Neural cell (in vitro differentiated cells): Measurements from ENCODE around the gene SLC38A5. TPM values are rescaled to one million over a fixed set of nuclear protein-coding genes. Genes with fewer than 3 reads are reported as not detected.

ENCODE experiments used
- H2AFZ ChIP-seq: fragments of 200-600, 300-800 bp; sonication (generic), shearing (Covaris generic); 2 replicates; pipeline ENCODE4 v1.6.0; 2014; ENCODE audit warnings: low read depth, mild to moderate bottlenecking, antibody characterized with exemption, low read length, moderate library complexity
- H3F3A ChIP-seq: fragments of 200-600 bp; shearing (Covaris generic); 2 replicates; pipeline ENCODE4 v1.6.1; 2016; ENCODE audit warnings: mild to moderate bottlenecking, moderate library complexity, mixed read lengths, antibody characterized with exemption, low read length; ENCODE audit not compliant: insufficient read depth, poor library complexity, severe bottlenecking
- H3K27ac ChIP-seq: fragments of 200-600, 300-800 bp; sonication (generic), shearing (Covaris generic); 2 replicates; pipeline ENCODE4 v1.5.1; 2014; ENCODE audit warnings: mild to moderate bottlenecking, low read length, moderate library complexity
- H3K27me3 ChIP-seq: fragments of 300-800, 200-600 bp; sonication (generic), shearing (Covaris generic); 2 replicates; pipeline ENCODE4 v1.6.0; 2014; ENCODE audit warnings: mild to moderate bottlenecking, low read depth, low read length, moderate library complexity; ENCODE audit not compliant: insufficient read depth
- H3K36me3 ChIP-seq: fragments of 300-800, 200-600 bp; sonication (generic), shearing (Covaris generic); 2 replicates; pipeline ENCODE4 v1.5.1; 2014; ENCODE audit warnings: mild to moderate bottlenecking, antibody characterized with exemption, low read length, moderate library complexity; ENCODE audit not compliant: insufficient read depth
- H3K4me2 ChIP-seq: fragments of 300-800, 200-600 bp; sonication (generic), shearing (Covaris generic); 2 replicates; pipeline ENCODE4 v1.6.0; 2014; ENCODE audit warnings: mild to moderate bottlenecking, low read length
- H3K4me3 ChIP-seq: fragments of 300-800, 200-600 bp; sonication (generic), shearing (Covaris generic); 2 replicates; pipeline ENCODE4 v1.5.1; 2014; ENCODE audit warnings: mild to moderate bottlenecking, low read length, moderate library complexity
- H3K79me2 ChIP-seq: fragments of 200-600 bp; shearing (Covaris generic); replicated peaks from 2 replicates; pipeline ENCODE4 v1.6.0; 2014; ENCODE audit warnings: mild to moderate bottlenecking, low read length, moderate library complexity; ENCODE audit not compliant: insufficient read depth
- H3K9ac ChIP-seq: fragments of 300-800, 200-600 bp; sonication (generic), shearing (Covaris generic); 2 replicates; pipeline ENCODE4 v1.6.1; 2016; ENCODE audit warnings: mild to moderate bottlenecking, low read length, mixed read lengths
- H3K9me2 ChIP-seq: fragments of 200-600 bp; shearing (Covaris generic); 2 replicates; pipeline ENCODE4 v1.6.1; 2016; ENCODE audit warnings: mild to moderate bottlenecking, low read length, mixed read lengths; ENCODE audit not compliant: insufficient read depth
- H3K9me3 ChIP-seq: fragments of 200-600, 300-800 bp; sonication (generic), shearing (Covaris generic); 2 replicates; pipeline ENCODE4 v1.6.1; 2016; ENCODE audit warnings: mild to moderate bottlenecking, mixed run types, low read length, moderate library complexity, mixed read lengths
- H4K20me1 ChIP-seq: fragments of 200-600 bp; shearing (Covaris generic); 2 replicates; pipeline ENCODE4 v1.6.1; 2016; ENCODE audit warnings: mild to moderate bottlenecking, mixed run types; ENCODE audit not compliant: insufficient read depth
- EP300 ChIP-seq: fragments of 450-650 bp; conservative IDR thresholded peaks from 2 replicates; pipeline ENCODE4 v1.6.1; 2014; ENCODE audit warnings: antibody characterized with exemption, mild to moderate bottlenecking, moderate library complexity; ENCODE audit not compliant: poor library complexity, severe bottlenecking
- EZH2 ChIP-seq: fragments of 200-600, 300-800 bp; shearing (Covaris generic), sonication (generic); IDR thresholded peaks from 2 replicates; pipeline ENCODE4 v1.6.1; 2014; ENCODE audit warnings: antibody characterized with exemption, low read length, borderline replicate concordance, mild to moderate bottlenecking; ENCODE audit not compliant: insufficient read depth, poor library complexity, severe bottlenecking
- MXI1 ChIP-seq: fragments of 450-650 bp; conservative IDR thresholded peaks from 2 replicates; pipeline ENCODE4 v1.6.1; 2014; ENCODE audit warnings: antibody characterized with exemption, mild to moderate bottlenecking; ENCODE audit not compliant: poor library complexity, severe bottlenecking
- POLR2AphosphoS5 ChIP-seq: IDR thresholded peaks from 2 replicates; pipeline ENCODE4 v1.6.1; 2012
- RAD21 ChIP-seq: fragments of 450-650 bp; conservative IDR thresholded peaks from 2 replicates; pipeline ENCODE4 v1.6.1; 2014; ENCODE audit warnings: antibody characterized with exemption, mild to moderate bottlenecking, moderate library complexity
- SMC3 ChIP-seq: fragments of 450-650 bp; conservative IDR thresholded peaks from 2 replicates; pipeline ENCODE4 v1.6.1; 2014; ENCODE audit warnings: antibody characterized with exemption, mild to moderate bottlenecking, moderate library complexity; ENCODE audit not compliant: poor library complexity
- TAF1 ChIP-seq: IDR thresholded peaks from 2 replicates; pipeline ENCODE4 v1.6.1; 2012; ENCODE audit warnings: low read depth
- polyA plus RNA-seq: library from polyadenylated mRNA; depleted of rRNA; stranded (reverse); fragments of >200 nt; gene quantifications from 2 replicates; pipeline ENCODE4 v1.2.3, GENCODE V29; 2014
- TF ChIP-seq, protein P1 (sequence below): IDR thresholded peaks from 2 replicates; pipeline ENCODE4 v1.6.1; 2012; ENCODE audit warnings: borderline replicate concordance
- TF ChIP-seq, protein P2 (sequence below): fragments of 450-650 bp; IDR thresholded peaks from 2 replicates; pipeline ENCODE4 v1.5.1; 2014; ENCODE audit warnings: antibody characterized with exemption, mild to moderate bottlenecking, moderate library complexity; ENCODE audit not compliant: poor library complexity, severe bottlenecking

Gene SLC38A5
- polyA plus RNA-seq, 1 donor from 2014 or later: 0.48 TPM

DNA sequence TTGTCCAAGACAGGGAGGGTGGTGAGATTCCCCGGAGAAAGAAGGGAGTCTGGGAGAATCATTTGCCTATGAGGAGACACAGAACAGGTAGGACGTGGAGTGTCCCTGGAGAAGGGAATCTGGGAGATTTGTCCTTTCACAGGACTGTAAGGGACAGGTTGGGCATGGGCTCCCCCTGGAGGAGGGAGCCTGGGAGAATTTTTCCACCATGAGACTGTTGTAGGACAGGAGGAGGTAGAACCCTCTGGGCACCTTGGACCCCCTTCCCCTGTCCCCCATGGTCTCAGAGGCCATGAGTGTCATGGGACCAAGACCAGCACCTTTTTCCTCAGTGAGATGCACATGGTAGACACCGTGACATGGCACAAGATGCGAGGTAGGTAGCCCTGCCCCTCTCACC, 41.5 kb upstream of the SLC38A5 start:
- H3K9me3 ChIP-seq: no peaks in the 10 kb centered on the region
- no peaks in the 10 kb centered on the region for H3K79me2 ChIP-seq
- no peak overlapping the region for H3K27ac ChIP-seq
- H2AFZ ChIP-seq: no peak overlapping the region
- H3K9me2 ChIP-seq: no peaks in the 10 kb centered on the region
- H4K20me1 ChIP-seq: no peaks in the 10 kb centered on the region
- H3K9ac ChIP-seq: no peak overlapping the region
- no peak for TF ChIP-seq EZH2
- TF ChIP-seq SMC3: no peak
- TF ChIP-seq, protein P1, sequence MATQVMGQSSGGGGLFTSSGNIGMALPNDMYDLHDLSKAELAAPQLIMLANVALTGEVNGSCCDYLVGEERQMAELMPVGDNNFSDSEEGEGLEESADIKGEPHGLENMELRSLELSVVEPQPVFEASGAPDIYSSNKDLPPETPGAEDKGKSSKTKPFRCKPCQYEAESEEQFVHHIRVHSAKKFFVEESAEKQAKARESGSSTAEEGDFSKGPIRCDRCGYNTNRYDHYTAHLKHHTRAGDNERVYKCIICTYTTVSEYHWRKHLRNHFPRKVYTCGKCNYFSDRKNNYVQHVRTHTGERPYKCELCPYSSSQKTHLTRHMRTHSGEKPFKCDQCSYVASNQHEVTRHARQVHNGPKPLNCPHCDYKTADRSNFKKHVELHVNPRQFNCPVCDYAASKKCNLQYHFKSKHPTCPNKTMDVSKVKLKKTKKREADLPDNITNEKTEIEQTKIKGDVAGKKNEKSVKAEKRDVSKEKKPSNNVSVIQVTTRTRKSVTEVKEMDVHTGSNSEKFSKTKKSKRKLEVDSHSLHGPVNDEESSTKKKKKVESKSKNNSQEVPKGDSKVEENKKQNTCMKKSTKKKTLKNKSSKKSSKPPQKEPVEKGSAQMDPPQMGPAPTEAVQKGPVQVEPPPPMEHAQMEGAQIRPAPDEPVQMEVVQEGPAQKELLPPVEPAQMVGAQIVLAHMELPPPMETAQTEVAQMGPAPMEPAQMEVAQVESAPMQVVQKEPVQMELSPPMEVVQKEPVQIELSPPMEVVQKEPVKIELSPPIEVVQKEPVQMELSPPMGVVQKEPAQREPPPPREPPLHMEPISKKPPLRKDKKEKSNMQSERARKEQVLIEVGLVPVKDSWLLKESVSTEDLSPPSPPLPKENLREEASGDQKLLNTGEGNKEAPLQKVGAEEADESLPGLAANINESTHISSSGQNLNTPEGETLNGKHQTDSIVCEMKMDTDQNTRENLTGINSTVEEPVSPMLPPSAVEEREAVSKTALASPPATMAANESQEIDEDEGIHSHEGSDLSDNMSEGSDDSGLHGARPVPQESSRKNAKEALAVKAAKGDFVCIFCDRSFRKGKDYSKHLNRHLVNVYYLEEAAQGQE: no peak
- no peak for TF ChIP-seq POLR2AphosphoS5
- TF ChIP-seq, protein P2, sequence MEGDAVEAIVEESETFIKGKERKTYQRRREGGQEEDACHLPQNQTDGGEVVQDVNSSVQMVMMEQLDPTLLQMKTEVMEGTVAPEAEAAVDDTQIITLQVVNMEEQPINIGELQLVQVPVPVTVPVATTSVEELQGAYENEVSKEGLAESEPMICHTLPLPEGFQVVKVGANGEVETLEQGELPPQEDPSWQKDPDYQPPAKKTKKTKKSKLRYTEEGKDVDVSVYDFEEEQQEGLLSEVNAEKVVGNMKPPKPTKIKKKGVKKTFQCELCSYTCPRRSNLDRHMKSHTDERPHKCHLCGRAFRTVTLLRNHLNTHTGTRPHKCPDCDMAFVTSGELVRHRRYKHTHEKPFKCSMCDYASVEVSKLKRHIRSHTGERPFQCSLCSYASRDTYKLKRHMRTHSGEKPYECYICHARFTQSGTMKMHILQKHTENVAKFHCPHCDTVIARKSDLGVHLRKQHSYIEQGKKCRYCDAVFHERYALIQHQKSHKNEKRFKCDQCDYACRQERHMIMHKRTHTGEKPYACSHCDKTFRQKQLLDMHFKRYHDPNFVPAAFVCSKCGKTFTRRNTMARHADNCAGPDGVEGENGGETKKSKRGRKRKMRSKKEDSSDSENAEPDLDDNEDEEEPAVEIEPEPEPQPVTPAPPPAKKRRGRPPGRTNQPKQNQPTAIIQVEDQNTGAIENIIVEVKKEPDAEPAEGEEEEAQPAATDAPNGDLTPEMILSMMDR: no peak
- no peak for TF ChIP-seq TAF1
- TF ChIP-seq RAD21: no peak
- TF ChIP-seq EP300: no peak
- TF ChIP-seq MXI1: no peak
- H3K27me3 ChIP-seq: no peaks in the 10 kb centered on the region
- no peak overlapping the region for H3K4me2 ChIP-seq
- H3K36me3 ChIP-seq: no peaks in the 10 kb centered on the region
- no peak overlapping the region for H3K4me3 ChIP-seq
- no peaks in the 10 kb centered on the region for H3F3A ChIP-seq

DNA sequence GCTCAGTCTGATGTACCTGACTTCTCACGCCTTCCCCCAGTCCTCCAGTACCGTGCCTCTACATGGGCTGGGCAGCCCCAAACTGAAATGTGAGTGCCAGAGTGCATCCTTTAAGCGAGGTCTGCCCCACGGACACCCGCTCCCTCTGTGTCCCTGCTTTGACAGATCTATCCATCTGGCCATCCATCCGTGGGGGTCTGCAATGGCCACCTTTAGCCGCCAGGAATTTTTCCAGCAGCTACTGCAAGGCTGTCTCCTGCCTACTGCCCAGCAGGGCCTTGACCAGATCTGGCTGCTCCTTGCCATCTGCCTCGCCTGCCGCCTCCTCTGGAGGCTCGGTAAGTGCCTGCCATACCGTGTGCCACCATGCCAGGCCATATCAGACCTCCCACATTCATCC, 39.6 kb upstream of the SLC38A5 start:
- TF ChIP-seq, protein P1: no peak
- no peak for TF ChIP-seq RAD21
- H3K4me2 ChIP-seq: peak overlapping the region; percentile 55
- peak overlapping the region; percentile 39 for H3K27ac ChIP-seq
- no peaks in the 10 kb centered on the region for H3K27me3 ChIP-seq
- H3K4me3 ChIP-seq: peak overlapping the region; percentile 75
- H2AFZ ChIP-seq: peak overlapping the region; percentile 60
- H4K20me1 ChIP-seq: no peaks in the 10 kb centered on the region
- no peaks in the 10 kb centered on the region for H3K9me3 ChIP-seq
- no peaks in the 10 kb centered on the region for H3K79me2 ChIP-seq
- no peaks in the 10 kb centered on the region for H3K36me3 ChIP-seq
- no peaks in the 10 kb centered on the region for H3K9me2 ChIP-seq
- H3K9ac ChIP-seq: peak overlapping the region; percentile 76
- H3F3A ChIP-seq: no peaks in the 10 kb centered on the region
